Measurements from ENCODE around the gene CHAT.

Gene CHAT

DNA sequence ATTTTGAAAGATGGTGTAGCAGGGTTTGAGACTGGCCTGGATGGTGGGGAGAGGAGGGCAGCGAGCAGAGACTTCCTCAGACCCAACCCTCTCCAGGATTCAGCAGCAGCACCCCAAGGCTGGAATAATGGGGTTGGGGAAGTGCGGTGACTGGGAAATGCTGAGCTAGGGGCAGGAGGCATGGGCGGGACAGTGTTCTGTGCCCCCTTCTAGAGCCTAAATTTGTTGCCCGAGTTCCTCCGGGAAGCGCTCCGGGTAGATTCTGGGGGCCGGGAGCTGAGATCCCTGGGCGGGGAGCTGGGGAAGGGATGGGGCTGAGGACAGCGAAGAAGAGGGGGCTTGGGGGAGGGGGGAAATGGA lies at the start of gene CHAT:
TSS of gene CHAT (plus strand) at position 156 of the 360 bp plus-strand sequence. CDS start at position 309, 153 bp downstream.
- peaks cover 5% of the 10 kb centered on the region for H3K4me1 Mint-ChIP-seq (ENCODE audit: low read depth)
- no peaks in the 10 kb centered on the region for H3K9me3 Mint-ChIP-seq
- peaks cover 1% of the 10 kb centered on the region for H3K36me3 Mint-ChIP-seq (ENCODE audit: low read depth)
- peaks cover 70% of the 10 kb centered on the region for H3K27me3 Mint-ChIP-seq (ENCODE audit: low read depth)
- H3K27ac Mint-ChIP-seq, result no peak within 1 kb of the TSS
- H3K4me3 Mint-ChIP-seq, result no peak within 1 kb of the TSS
- DNase-seq (ENCODE audit: low spot score), result no peak

DNA sequence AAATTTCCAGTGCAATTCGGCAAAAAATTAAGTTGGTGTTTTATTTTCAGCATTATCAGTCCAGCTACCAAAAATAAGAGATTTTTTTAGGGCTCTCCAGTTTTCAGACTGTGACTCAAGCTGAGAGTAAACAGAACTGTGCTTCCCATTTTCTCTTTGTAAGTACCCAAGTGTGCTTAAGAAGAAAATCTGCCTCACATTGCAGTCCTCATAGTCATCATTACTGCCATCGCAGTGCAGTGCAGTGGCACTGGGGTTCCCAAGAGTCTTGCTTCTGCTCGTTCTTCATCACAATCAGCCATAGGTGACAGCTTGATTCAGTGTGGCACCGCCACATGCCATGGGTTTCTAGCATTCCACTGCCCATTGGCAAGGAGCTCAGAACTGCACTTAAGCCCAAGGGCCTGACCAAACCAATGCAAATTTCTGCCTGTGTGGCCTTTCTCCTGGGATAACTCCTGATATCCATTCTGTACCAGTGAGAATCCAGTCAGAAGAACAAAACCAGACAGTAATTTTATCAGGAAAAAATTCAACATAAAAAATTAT lies 49.3 kb upstream of the CHAT start:
- Mint-ChIP-seq H3K9me3 (peaks cover 13% of the 10 kb centered on the region), H3K4me3 (no peak overlapping the region), H3K4me1 (ENCODE audit: low read depth) (peaks cover 43% of the 10 kb centered on the region), H3K36me3 (ENCODE audit: low read depth) (peaks cover 4% of the 10 kb centered on the region), H3K27me3 (ENCODE audit: low read depth) (peaks cover 2% of the 10 kb centered on the region), H3K27ac (no peak overlapping the region)
- no peak for DNase-seq (ENCODE audit: low spot score)

DNA sequence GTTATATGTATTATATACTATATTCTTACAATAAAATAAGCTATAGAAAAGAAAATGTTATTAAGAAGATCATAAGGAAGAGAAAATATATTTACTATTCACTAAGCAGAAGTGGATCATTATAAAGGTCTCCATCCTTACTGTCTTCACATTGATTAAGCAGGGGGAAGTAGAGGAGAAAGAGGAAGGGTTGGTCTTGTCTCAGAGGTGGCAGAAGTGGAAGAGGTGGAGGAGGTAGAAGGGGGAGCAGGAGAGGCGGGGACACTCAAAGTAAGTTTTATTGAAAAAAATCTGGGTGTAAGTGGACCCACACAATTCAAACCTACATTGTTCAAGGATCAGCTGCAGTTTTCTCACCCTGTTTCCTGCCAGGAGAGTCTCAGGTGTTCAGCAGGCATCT lies 46.0 kb upstream of the CHAT start:
- no peak for DNase-seq (ENCODE audit: low spot score)
- peak overlapping the region; percentile 59 for H3K4me3 Mint-ChIP-seq
- H3K4me1 Mint-ChIP-seq (ENCODE audit: low read depth), result peaks cover 49% of the 10 kb centered on the region
- H3K27me3 Mint-ChIP-seq (ENCODE audit: low read depth), result peaks cover 2% of the 10 kb centered on the region
- peaks cover 4% of the 10 kb centered on the region for H3K36me3 Mint-ChIP-seq (ENCODE audit: low read depth)
- H3K9me3 Mint-ChIP-seq, result peaks cover 13% of the 10 kb centered on the region
- peak overlapping the region; percentile 84 for H3K27ac Mint-ChIP-seq

DNA sequence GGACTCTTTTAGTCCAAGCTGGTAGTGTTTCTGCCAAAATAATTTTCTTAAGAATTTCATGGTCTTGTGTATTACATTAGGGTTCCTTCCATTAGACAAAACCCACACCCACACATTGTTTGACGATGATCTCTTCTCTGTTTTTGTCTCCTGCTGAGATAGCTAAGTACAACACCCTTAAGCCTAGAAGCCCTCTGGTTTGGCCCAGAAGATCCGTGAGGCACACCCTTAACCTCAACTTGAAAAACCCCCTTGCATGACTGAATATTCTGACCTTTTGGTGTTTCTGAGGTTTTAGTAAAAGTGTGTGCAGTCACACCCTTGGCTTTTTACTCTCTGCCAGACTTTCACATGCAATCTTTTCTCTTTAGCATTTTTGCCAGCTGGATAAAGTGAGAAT lies 45.6 kb upstream of the CHAT start:
- Mint-ChIP-seq H3K4me1 (ENCODE audit: low read depth) (peaks cover 49% of the 10 kb centered on the region), H3K36me3 (ENCODE audit: low read depth) (peaks cover 4% of the 10 kb centered on the region), H3K27ac (peak overlapping the region; percentile 84), H3K9me3 (peaks cover 13% of the 10 kb centered on the region), H3K4me3 (peak overlapping the region; percentile 59), H3K27me3 (ENCODE audit: low read depth) (peaks cover 2% of the 10 kb centered on the region)
- DNase-seq (ENCODE audit: low spot score), result peak; percentile 47

DNA sequence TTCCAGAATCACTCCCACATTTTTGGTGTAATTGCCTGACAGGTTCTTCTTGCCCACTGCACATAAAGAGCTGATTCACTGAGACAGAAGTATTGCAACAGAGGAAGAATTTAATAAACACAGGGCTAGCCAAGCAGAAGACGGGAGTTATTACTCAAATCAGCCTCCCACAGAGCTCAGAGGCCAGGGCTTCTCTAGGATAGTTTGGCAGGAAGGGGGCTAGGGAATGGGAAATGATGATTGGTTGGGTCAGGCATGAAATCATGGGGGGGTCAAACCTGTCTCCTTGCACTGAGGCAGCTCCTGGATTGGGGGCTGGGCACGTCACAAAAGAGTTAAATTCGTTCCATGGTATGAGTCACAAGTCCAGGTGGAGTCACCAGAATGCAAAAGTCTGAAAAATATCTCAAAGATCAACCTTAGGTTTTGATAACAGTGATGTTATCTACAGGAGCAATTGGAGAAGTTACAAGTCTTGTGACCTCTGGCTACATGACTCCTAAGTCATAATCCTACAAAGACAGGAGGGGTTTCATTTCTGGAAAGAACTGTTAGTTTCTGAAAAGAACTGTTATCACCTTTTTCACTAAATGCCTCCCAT lies 44.7 kb upstream of the CHAT start:
- Mint-ChIP-seq H3K4me1 (ENCODE audit: low read depth) (peaks cover 55% of the 10 kb centered on the region), H3K36me3 (ENCODE audit: low read depth) (peaks cover 4% of the 10 kb centered on the region), H3K4me3 (peak overlapping the region; percentile 59), H3K27me3 (ENCODE audit: low read depth) (peaks cover 2% of the 10 kb centered on the region), H3K27ac (peak overlapping the region; percentile 84), H3K9me3 (peaks cover 13% of the 10 kb centered on the region)
- DNase-seq (ENCODE audit: low spot score), result peak; percentile 33

DNA sequence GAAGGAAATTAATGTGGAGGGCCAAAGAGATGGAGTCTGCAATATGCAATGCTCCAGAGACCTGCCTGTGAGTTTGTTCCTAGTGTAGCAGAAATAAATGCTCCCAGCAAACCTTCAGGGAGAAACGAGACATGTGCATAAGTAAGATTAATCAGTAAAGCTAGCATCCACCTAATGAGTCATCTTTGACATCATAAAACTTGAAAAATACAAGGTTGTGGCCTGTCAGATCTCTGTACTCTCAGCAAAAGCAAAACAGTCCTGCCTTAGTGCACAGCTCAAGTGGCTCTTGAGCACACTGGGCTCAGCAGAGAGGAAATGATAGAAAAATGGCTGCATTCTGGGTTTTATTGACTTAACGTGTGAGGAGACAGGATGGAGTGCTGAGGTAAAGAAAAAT lies 42.4 kb upstream of the CHAT start:
- H3K4me1 Mint-ChIP-seq (ENCODE audit: low read depth), result peaks cover 53% of the 10 kb centered on the region
- peak overlapping the region; percentile 14 for H3K4me3 Mint-ChIP-seq
- H3K9me3 Mint-ChIP-seq, result peaks cover 6% of the 10 kb centered on the region
- no peak for DNase-seq (ENCODE audit: low spot score)
- peak overlapping the region; percentile 59 for H3K27ac Mint-ChIP-seq
- peaks cover 4% of the 10 kb centered on the region for H3K36me3 Mint-ChIP-seq (ENCODE audit: low read depth)
- no peaks in the 10 kb centered on the region for H3K27me3 Mint-ChIP-seq (ENCODE audit: low read depth)

DNA sequence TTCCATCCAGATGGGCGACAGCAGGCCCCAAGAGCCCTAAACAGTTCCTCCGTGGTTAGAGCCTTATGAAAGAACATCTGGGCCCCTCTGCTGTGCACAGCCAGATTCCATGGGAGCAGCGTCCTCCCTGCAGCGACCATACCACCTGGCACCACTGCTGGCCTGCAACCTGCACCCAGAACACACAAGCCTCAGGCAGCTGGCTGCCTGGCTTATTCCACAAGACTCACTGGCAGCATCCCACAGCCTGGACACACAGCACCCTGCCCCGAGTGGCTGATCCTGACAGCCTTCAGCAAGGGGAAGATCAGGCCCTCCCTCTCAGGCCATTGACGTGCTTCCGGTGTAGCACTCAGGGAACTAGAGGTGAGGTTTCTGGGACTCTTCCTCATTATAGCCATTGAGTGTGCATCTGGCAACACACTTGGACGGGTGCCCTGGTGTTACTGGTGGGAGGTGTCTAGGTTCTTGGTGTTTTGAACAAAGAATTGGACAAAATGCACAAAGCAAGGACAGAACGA lies 41.2 kb upstream of the CHAT start:
- peaks cover 52% of the 10 kb centered on the region for H3K4me1 Mint-ChIP-seq (ENCODE audit: low read depth)
- DNase-seq (ENCODE audit: low spot score), result no peak
- H3K27ac Mint-ChIP-seq, result peak overlapping the region; percentile 34
- no peaks in the 10 kb centered on the region for H3K9me3 Mint-ChIP-seq
- H3K27me3 Mint-ChIP-seq (ENCODE audit: low read depth), result no peaks in the 10 kb centered on the region
- no peaks in the 10 kb centered on the region for H3K36me3 Mint-ChIP-seq (ENCODE audit: low read depth)
- peak overlapping the region; percentile 2 for H3K4me3 Mint-ChIP-seq

DNA sequence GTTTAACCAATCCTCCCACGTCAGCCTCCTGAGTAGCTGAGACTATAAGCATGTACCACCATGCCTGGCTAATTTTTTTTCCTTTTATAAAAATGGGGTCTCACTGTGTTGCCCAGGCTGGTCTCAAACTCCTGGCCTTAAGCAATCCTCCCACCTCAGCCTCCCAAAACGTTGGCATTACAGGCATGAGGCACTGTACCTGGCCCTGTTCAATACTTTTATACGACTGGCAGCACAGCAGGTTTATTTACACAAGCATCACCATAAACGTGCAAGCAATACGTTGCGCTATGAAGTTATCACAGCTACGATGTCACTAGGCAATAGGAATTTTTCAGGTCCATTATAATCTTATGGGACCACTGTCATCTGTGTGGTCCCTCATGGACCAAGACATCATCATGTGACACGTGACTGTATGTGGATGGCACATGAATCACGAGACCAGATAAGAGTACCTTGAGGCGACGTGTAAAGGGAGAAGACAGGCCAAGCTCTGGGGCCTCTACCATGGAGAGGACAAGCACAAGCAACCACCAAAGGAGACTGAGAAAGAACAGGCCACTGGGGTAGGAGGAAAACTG lies 38.3 kb upstream of the CHAT start:
- H3K27me3 Mint-ChIP-seq (ENCODE audit: low read depth), result peaks cover 1% of the 10 kb centered on the region
- H3K36me3 Mint-ChIP-seq (ENCODE audit: low read depth), result no peaks in the 10 kb centered on the region
- peaks cover 30% of the 10 kb centered on the region for H3K4me1 Mint-ChIP-seq (ENCODE audit: low read depth)
- H3K4me3 Mint-ChIP-seq, result no peak overlapping the region
- no peak for DNase-seq (ENCODE audit: low spot score)
- H3K27ac Mint-ChIP-seq, result no peak overlapping the region
- H3K9me3 Mint-ChIP-seq, result no peaks in the 10 kb centered on the region

DNA sequence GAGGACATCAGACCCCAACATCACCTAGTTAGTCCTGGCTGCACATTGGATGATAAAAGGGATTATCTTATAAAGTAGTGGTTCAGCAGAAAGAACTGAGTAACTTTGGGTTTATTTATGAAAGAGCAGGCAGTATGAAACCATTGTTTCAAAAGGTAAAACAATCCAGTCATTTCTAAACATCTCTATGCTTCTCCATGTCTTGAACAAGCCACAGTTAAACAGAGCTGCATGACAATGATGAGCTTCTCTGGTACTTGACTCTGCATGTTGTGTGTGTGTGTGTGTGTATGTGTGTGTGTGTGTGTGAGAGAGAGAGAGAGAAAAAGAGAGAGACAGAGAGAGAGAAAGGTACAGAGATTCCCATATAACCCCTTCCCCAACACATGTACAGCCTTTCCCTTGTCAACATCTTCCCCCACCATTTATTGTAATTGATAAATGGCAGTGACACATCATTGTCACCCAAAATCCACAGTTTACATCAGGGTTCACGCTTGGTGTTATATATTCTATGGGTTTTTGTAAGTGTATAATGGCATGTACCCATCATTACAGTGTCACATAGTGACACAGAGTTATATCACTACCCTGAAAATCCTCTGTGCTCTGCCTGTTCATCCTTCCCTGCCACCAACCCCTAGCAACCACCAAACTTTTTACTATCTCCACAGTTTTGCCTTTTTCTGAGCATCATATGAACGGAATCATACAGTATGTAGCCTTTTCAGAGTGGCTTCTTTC lies 36.5 kb upstream of the CHAT start:
- Mint-ChIP-seq H3K9me3 (no peaks in the 10 kb centered on the region), H3K27ac (no peak overlapping the region), H3K4me1 (ENCODE audit: low read depth) (peaks cover 29% of the 10 kb centered on the region)

DNA sequence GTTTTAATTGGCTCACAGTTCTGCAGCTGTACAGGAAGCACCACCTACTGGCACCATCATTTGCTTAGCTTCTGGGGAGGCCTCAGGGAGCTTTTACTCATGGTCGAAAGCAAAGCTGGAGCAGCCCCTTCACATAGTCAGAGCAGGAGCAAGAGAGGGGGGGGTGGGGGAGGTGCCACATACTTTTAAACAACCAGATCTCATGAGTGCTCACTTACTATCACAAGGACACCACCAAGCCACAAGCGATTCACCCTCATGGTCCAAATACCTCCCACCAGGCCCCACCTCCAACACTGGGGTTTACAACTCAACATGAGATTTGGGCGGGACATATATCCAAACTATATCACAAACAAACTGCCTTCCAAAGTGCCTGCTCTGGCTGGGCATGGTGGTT lies 35.4 kb upstream of the CHAT start:
- DNase-seq (ENCODE audit: low spot score), result no peak
- Mint-ChIP-seq H3K36me3 (ENCODE audit: low read depth) (no peaks in the 10 kb centered on the region), H3K4me1 (ENCODE audit: low read depth) (peaks cover 24% of the 10 kb centered on the region), H3K27ac (no peak overlapping the region), H3K27me3 (ENCODE audit: low read depth) (peaks cover 15% of the 10 kb centered on the region), H3K4me3 (no peak overlapping the region), H3K9me3 (no peaks in the 10 kb centered on the region)

More for the DNA sequence above, 36.5 kb upstream of the CHAT start:
- no peaks in the 10 kb centered on the region for H3K36me3 Mint-ChIP-seq (ENCODE audit: low read depth)
- DNase-seq (ENCODE audit: low spot score), result no peak
- no peak overlapping the region for H3K4me3 Mint-ChIP-seq
- H3K27me3 Mint-ChIP-seq (ENCODE audit: low read depth), result peaks cover 9% of the 10 kb centered on the region

DNA sequence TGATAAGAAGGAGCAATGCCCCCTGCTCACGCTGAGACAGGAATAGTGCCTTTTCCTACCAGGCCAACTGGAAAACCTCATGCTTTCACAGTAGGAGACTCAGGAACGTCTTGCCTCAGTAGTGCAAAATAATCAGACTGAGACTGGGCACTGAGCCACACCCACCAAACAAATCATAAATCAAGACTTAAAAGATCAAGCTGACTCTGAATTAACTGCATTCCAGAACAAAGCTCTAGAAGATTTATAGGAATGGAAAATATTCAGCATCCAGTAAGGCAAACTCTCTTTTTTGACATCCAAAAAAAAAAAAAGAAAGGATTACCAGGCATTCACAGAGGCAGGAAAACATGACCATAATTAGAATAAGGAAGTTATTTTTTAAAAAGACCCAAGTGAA lies 34.2 kb upstream of the CHAT start:
- H3K4me3 Mint-ChIP-seq, result no peak overlapping the region
- no peak overlapping the region for H3K27ac Mint-ChIP-seq
- H3K27me3 Mint-ChIP-seq (ENCODE audit: low read depth), result peaks cover 23% of the 10 kb centered on the region
- no peaks in the 10 kb centered on the region for H3K36me3 Mint-ChIP-seq (ENCODE audit: low read depth)
- H3K9me3 Mint-ChIP-seq, result no peaks in the 10 kb centered on the region
- DNase-seq (ENCODE audit: low spot score), result no peak
- peaks cover 19% of the 10 kb centered on the region for H3K4me1 Mint-ChIP-seq (ENCODE audit: low read depth)

DNA sequence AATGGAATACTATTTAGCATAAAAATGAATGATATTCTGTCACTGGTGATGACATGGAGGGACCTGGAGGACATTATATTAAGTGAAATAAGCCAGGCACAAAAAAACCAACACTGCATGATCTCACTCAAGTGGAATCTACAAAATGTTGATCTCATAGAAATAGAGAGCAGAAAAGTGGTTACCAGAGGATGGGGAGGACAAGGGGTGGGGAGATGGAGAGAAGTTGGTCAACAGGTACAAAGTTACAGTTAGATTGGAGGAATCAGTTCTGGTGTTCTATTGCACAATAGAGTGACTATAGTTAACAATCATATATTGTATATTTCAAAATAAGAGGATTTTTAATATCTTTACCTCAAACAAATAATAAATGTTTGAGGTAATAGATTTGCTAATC lies 28.4 kb upstream of the CHAT start:
- peaks cover 6% of the 10 kb centered on the region for H3K9me3 Mint-ChIP-seq
- no peaks in the 10 kb centered on the region for H3K36me3 Mint-ChIP-seq (ENCODE audit: low read depth)
- DNase-seq (ENCODE audit: low spot score), result no peak
- H3K4me3 Mint-ChIP-seq, result no peak overlapping the region
- peaks cover 26% of the 10 kb centered on the region for H3K27me3 Mint-ChIP-seq (ENCODE audit: low read depth)
- no peak overlapping the region for H3K27ac Mint-ChIP-seq
- H3K4me1 Mint-ChIP-seq (ENCODE audit: low read depth), result peaks cover 13% of the 10 kb centered on the region

DNA sequence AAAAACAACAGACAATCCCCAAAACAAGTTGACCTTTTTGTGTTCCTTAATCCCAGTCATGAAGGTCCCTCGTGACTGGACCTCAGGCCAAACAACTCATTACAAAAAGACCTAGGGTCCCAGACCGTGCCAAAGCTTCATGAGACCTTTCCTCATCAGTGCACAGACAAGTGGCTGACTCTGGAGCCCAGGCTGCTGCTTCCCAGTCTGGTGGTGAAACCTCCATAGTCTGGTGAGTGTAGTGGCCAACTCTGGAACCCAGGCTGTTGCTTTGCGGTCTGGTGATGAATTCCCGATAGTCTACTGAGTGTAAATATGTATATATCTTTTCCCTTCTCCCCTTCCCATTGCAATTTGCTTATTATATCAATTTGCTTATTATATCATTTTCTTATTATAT lies 25.9 kb upstream of the CHAT start:
- Mint-ChIP-seq H3K4me1 (ENCODE audit: low read depth) (peaks cover under 1% of the 10 kb centered on the region), H3K27me3 (ENCODE audit: low read depth) (peaks cover 19% of the 10 kb centered on the region), H3K36me3 (ENCODE audit: low read depth) (no peaks in the 10 kb centered on the region), H3K9me3 (peaks cover 6% of the 10 kb centered on the region), H3K4me3 (no peak overlapping the region), H3K27ac (no peak overlapping the region)
- no peak for DNase-seq (ENCODE audit: low spot score)
